Measurements from ENCODE around the gene SEMA4D. TPM values are rescaled to one million over a fixed set of nuclear protein-coding genes. Genes with fewer than 3 reads are reported as not detected.

The SEMA4D gene
- total RNA-seq, 1 donor from 2014 or later: 79.7 TPM

- H3K9me3 Mint-ChIP-seq: peaks cover 5% of the 10 kb centered on the region
- ChIA-PET CTCF (interaction anchor here (0.9 to 1.9 kb wide), 7 partner anchors 8 to 165 kb away, joined by 3 to 13 read pairs (median 4); no protein-coding TSS in a partner anchor), POLR2A (interaction anchor here (0.7 to 1.9 kb wide), 5 partner anchors 9 to 139 kb away, joined by 3 to 7 read pairs (median 4); no protein-coding TSS in a partner anchor)
- H3K36me3 Mint-ChIP-seq (ENCODE audit: low read depth): peaks cover 27% of the 10 kb centered on the region
- H3K27me3 Mint-ChIP-seq: no peaks in the 10 kb centered on the region
- DNase-seq (no peak), ATAC-seq (ENCODE audit: low read depth) (no peak)
- intact Hi-C loops (cut with micrococcal nuclease): no loop called here
- H3K27ac Mint-ChIP-seq: peak overlapping the region; percentile 35
- H3K4me3 Mint-ChIP-seq: no peak overlapping the region
- no peak for TF ChIP-seq CTCF (IDR thresholded peaks at IDR 0.05)
- peaks cover 66% of the 10 kb centered on the region for H3K4me1 Mint-ChIP-seq
These were observed 87.9 kb downstream of the SEMA4D start for GRCh38 chr9:89410022-89410421.

GRCh38 chr9:89409466-89409865, 88.4 kb downstream of the SEMA4D start:
- DNase-seq (no peak), ATAC-seq (ENCODE audit: low read depth) (no peak)
- no peak for TF ChIP-seq CTCF (IDR thresholded peaks at IDR 0.05)
- H3K4me1 Mint-ChIP-seq: peaks cover 71% of the 10 kb centered on the region
- peak overlapping the region; percentile 70 for H3K27ac Mint-ChIP-seq
- H3K27me3 Mint-ChIP-seq: no peaks in the 10 kb centered on the region
- peak overlapping the region; percentile 68 for H3K4me3 Mint-ChIP-seq
- ChIA-PET POLR2A (interaction anchor here (0.6 to 1.9 kb wide), 4 partner anchors 9 to 139 kb away, joined by 4 to 15 read pairs (median 8); no protein-coding TSS in a partner anchor), CTCF (interaction anchor here (1.4 to 1.9 kb wide), 3 partner anchors 9 to 139 kb away, joined by 4 to 13 read pairs (median 7); no protein-coding TSS in a partner anchor)
- peaks cover 25% of the 10 kb centered on the region for H3K36me3 Mint-ChIP-seq (ENCODE audit: low read depth)
- intact Hi-C loops (cut with micrococcal nuclease): loop anchor here (1.0 to 10.0 kb wide), 4 partner anchors 9 to 1395 kb away; partner anchors contain the start of gene SYK
- peaks cover 5% of the 10 kb centered on the region for H3K9me3 Mint-ChIP-seq

- ChIA-PET POLR2A (interaction anchor here (0.6 to 1.7 kb wide), 2 partner anchors 9 kb away, joined by 8 to 15 read pairs; no protein-coding TSS in a partner anchor), CTCF (interaction anchor here (1.5 to 1.7 kb wide), 2 partner anchors 34 to 140 kb away, joined by 6 to 7 read pairs; no protein-coding TSS in a partner anchor)
- ATAC-seq (ENCODE audit: low read depth) (peak; percentile 72), DNase-seq (no peak)
- no peak for TF ChIP-seq CTCF (IDR thresholded peaks at IDR 0.05)
- Mint-ChIP-seq H3K27me3 (no peaks in the 10 kb centered on the region), H3K9me3 (peaks cover 5% of the 10 kb centered on the region), H3K27ac (peak overlapping the region; percentile 70), H3K4me1 (peaks cover 79% of the 10 kb centered on the region), H3K4me3 (peak overlapping the region; percentile 68), H3K36me3 (ENCODE audit: low read depth) (peaks cover 28% of the 10 kb centered on the region)
- intact Hi-C loops (cut with micrococcal nuclease): loop anchor here (1.0 to 10.0 kb wide), 4 partner anchors 8 to 1396 kb away; partner anchors contain the start of gene SYK
These were observed 89.2 kb downstream of the SEMA4D start for GRCh38 chr9:89408628-89409101.

GRCh38 chr9:89407070-89407469, 90.8 kb downstream of the SEMA4D start:
- Mint-ChIP-seq H3K4me3 (peak overlapping the region; percentile 32), H3K27ac (peak overlapping the region; percentile 88), H3K36me3 (ENCODE audit: low read depth) (peaks cover 35% of the 10 kb centered on the region), H3K27me3 (no peaks in the 10 kb centered on the region), H3K4me1 (peaks cover 94% of the 10 kb centered on the region), H3K9me3 (peaks cover 5% of the 10 kb centered on the region)
- no peak for TF ChIP-seq CTCF (IDR thresholded peaks at IDR 0.05)
- intact Hi-C loops (cut with micrococcal nuclease): loop anchor here (5.0 to 10.0 kb wide), 2 partner anchors 35 to 1398 kb away; partner anchors contain the start of gene SYK
- POLR2A ChIA-PET: interaction anchor here (2.7 kb wide), 1 partner anchor 19 kb away, joined by 12 read pairs; no protein-coding TSS in a partner anchor
- DNase-seq: no peak
- CTCF ChIA-PET: interaction anchor here (2.3 kb wide), 1 partner anchor 142 kb away, joined by 14 read pairs; no protein-coding TSS in a partner anchor
- ATAC-seq (ENCODE audit: low read depth): no peak

GRCh38 chr9:89405826-89406225, 92.1 kb downstream of the SEMA4D start:
- H3K9me3 Mint-ChIP-seq: peaks cover 5% of the 10 kb centered on the region
- CTCF ChIA-PET: interaction anchor here (2.3 kb wide), 1 partner anchor 143 kb away, joined by 14 read pairs; no protein-coding TSS in a partner anchor
- DNase-seq (no peak), ATAC-seq (ENCODE audit: low read depth) (peak; percentile 43)
- H3K4me3 Mint-ChIP-seq: peak overlapping the region; percentile 84
- H3K4me1 Mint-ChIP-seq: peaks cover 96% of the 10 kb centered on the region
- intact Hi-C loops (cut with micrococcal nuclease): loop anchor here (5.0 to 10.0 kb wide), 2 partner anchors 34 to 1399 kb away; partner anchors contain the start of gene SYK
- H3K27me3 Mint-ChIP-seq: no peaks in the 10 kb centered on the region
- H3K36me3 Mint-ChIP-seq (ENCODE audit: low read depth): peaks cover 38% of the 10 kb centered on the region
- H3K27ac Mint-ChIP-seq: peak overlapping the region; percentile 88
- TF ChIP-seq CTCF (IDR thresholded peaks at IDR 0.05): no peak
- POLR2A ChIA-PET: interaction anchor here (0.6 to 2.7 kb wide), 4 partner anchors 13 to 143 kb away, joined by 3 to 12 read pairs (median 5); no protein-coding TSS in a partner anchor

Data from activated B cell treated with CpG ODN at 0.5 μM for 24 hours (primary cell).